K562 (cell line): Measurements from ENCODE around the gene RREB1. TPM values are rescaled to one million over a fixed set of nuclear protein-coding genes. Genes with fewer than 3 reads are reported as not detected.

Experiments used
- ATAC-seq: fragments of 200-7000 bp; cut with Tn5 transposase; 3 replicates; pipeline ENCODE4 v1.9.1; 2020; ENCODE audit warnings: moderate library complexity
- BruUV-seq: library from RNA; stranded (reverse); fragments of 400-500 nt; replicated peaks from 2 replicates; lab custom pipeline; 2021; lab: Mats Ljungman, UMichigan
- CTCF ChIA-PET: fragments of 300-600 bp; formaldehyde crosslinking; extraction: SDS; loops from one replicate; lab custom pipeline; 2021; ENCODE audit warnings: low intra/inter-chr PET ratio; lab: Yijun Ruan, JAX
- POLR2A ChIA-PET: fragments of 300-600, 350-650 bp; sonication (Branson Sonifier 250); formaldehyde crosslinking; extraction: SDS; loops from one replicate; lab custom pipeline; 2021; ENCODE audit warnings: antibody characterized with exemption, inconsistent platforms; lab: Yijun Ruan, JAX
- DNase-seq, 4 experiments: peaks; one replicate each; pipeline versions ENCODE4 v3.0.0 to v3.0.0-alpha.2; 2011 to 2018; ENCODE audit warnings: low spot score in 3 of 4, mixed read lengths in 3 of 4; ENCODE audit errors: extremely low read depth in 1 of 4
- FAIRE-seq: peaks from 2 replicates; lab custom pipeline; 2011; peaks lifted over from hg19 to GRCh38; lab: Jason Lieb, UNC
- H2AFZ ChIP-seq: 2 replicates; pipeline ENCODE4 v1.6.0; 2011; ENCODE audit warnings: low read depth, low read length, control low read depth, inconsistent platforms
- H3K27ac ChIP-seq: fragments of 200-600 bp; 3 replicates; pipeline ENCODE4 v1.8.0; 2011; ENCODE audit warnings: low read depth, mild to moderate bottlenecking, control low read depth, inconsistent platforms, low read length, moderate library complexity, mixed read lengths; ENCODE audit errors: extremely low read depth
- H3K27me3 ChIP-seq, 2 experiments: fragments of 300-600 bp in 1 of 2; 2 replicates in 1 of 2; 3 replicates in 1 of 2; pipeline versions ENCODE4 v1.6.0 to v1.8.0; 2011; ENCODE audit warnings: inconsistent platforms in 2 of 2, low read length in 2 of 2, mild to moderate bottlenecking in 1 of 2, mixed read lengths in 1 of 2, moderate library complexity in 1 of 2; ENCODE audit not compliant: control insufficient read depth in 2 of 2, insufficient read depth in 2 of 2
- H3K36me3 ChIP-seq: fragments of 300-600 bp; 3 replicates; pipeline ENCODE4 v1.8.0; 2011; ENCODE audit warnings: mild to moderate bottlenecking, low read length, inconsistent platforms; ENCODE audit not compliant: control insufficient read depth, insufficient read depth
- H3K4me1 ChIP-seq, 2 experiments: fragments of 200-600 bp in 1 of 2; replicated peaks in 1 of 2; 2 replicates in 1 of 2; 3 replicates in 1 of 2; pipeline versions ENCODE4 v1.5.1 to v1.8.0; 2011; ENCODE audit warnings: inconsistent platforms in 2 of 2, low read length in 2 of 2, mild to moderate bottlenecking in 1 of 2, mixed read lengths in 1 of 2, moderate library complexity in 1 of 2; ENCODE audit not compliant: control insufficient read depth in 2 of 2, insufficient read depth in 2 of 2
- H3K4me2 ChIP-seq: 2 replicates; pipeline ENCODE4 v1.6.1; 2011; ENCODE audit warnings: low read length, control low read depth, inconsistent platforms, mixed read lengths; ENCODE audit not compliant: insufficient read depth
- H3K4me3 ChIP-seq: fragments of 200-600 bp; sonication (generic), shearing (Covaris generic); 2 replicates; pipeline ENCODE4 v1.5.1; 2016; ENCODE audit warnings: control low read depth, inconsistent platforms
- H3K79me2 ChIP-seq: fragments of 200-600 bp; 3 replicates; pipeline ENCODE4 v1.8.0; 2011; ENCODE audit warnings: low read length, inconsistent platforms; ENCODE audit not compliant: control insufficient read depth, insufficient read depth
- H3K9ac ChIP-seq, 2 experiments: 2 replicates each; pipeline versions ENCODE4 v1.6.0 to v1.6.1; 2011; ENCODE audit warnings: low read depth in 2 of 2, low read length in 2 of 2, control low read depth in 1 of 2, inconsistent platforms in 1 of 2, mild to moderate bottlenecking in 1 of 2, mixed read lengths in 1 of 2; ENCODE audit not compliant: insufficient read depth in 1 of 2
- H3K9me1 ChIP-seq: one replicate; pipeline ENCODE4 v1.6.0; 2011; ENCODE audit warnings: inconsistent platforms, mild to moderate bottlenecking, low read length, moderate library complexity; ENCODE audit not compliant: control insufficient read depth, insufficient read depth
- H3K9me3 ChIP-seq: replicated peaks from 2 replicates; pipeline ENCODE4 v1.5.1; 2011; ENCODE audit warnings: low read depth, low read length, inconsistent platforms; ENCODE audit not compliant: control insufficient read depth, insufficient read depth
- H4K20me1 ChIP-seq: replicated peaks from 2 replicates; pipeline ENCODE4 v1.6.1; 2011; ENCODE audit warnings: low read length, inconsistent platforms, mixed read lengths; ENCODE audit not compliant: control insufficient read depth, insufficient read depth
- BRF1 ChIP-seq: IDR thresholded peaks from 3 replicates; pipeline ENCODE4 v1.6.1; 2011; ENCODE audit warnings: borderline replicate concordance, mild to moderate bottlenecking; ENCODE audit not compliant: insufficient read length; ENCODE audit errors: extremely low read depth
- CHD1 ChIP-seq: fragments of 200-600 bp; sonication (generic); IDR thresholded peaks from one replicate; pipeline ENCODE4 v1.6.1; 2012; ENCODE audit warnings: mild to moderate bottlenecking, moderate library complexity, low read length, inconsistent platforms
- HEY1 ChIP-seq: fragments of 250-450 bp; sonication (Bioruptor Pico); IDR thresholded peaks from 2 replicates; pipeline ENCODE4 v1.5.0; 2020; ENCODE audit warnings: mild to moderate bottlenecking, moderate library complexity, borderline replicate concordance
- KDM1A ChIP-seq, 2 experiments: fragments of 450-650 bp; IDR thresholded peaks; 2 replicates each; pipeline ENCODE4 v1.6.1; 2016; ENCODE audit warnings: mild to moderate bottlenecking in 2 of 2
- NCOR1 ChIP-seq: fragments of 450-650 bp; IDR thresholded peaks from 2 replicates; pipeline ENCODE4 v1.6.1; 2016; ENCODE audit warnings: mild to moderate bottlenecking, moderate library complexity
- NEUROD1 ChIP-seq: fragments of 150-350 bp; IDR thresholded peaks from 2 replicates; pipeline ENCODE4 v1.6.1; 2014; ENCODE audit warnings: borderline replicate concordance, low read length, low read depth; ENCODE audit not compliant: partially characterized antibody
- PHB2 ChIP-seq: fragments of 450-650 bp; IDR thresholded peaks from 2 replicates; pipeline ENCODE4 v1.6.1; 2017; ENCODE audit warnings: low read depth
- PRPF4 ChIP-seq: fragments of 200-400 bp; formaldehyde crosslinking; IDR thresholded peaks from one replicate; pipeline ENCODE4 v1.6.1; 2017; ENCODE audit warnings: low read length, low read depth, mild to moderate bottlenecking; ENCODE audit not compliant: insufficient read depth, poor library complexity, severe bottlenecking
- SAFB2 ChIP-seq: fragments of 200-400 bp; formaldehyde crosslinking; IDR thresholded peaks from 2 replicates; pipeline ENCODE4 v1.6.1; 2018; ENCODE audit warnings: borderline replicate concordance, low read length, low read depth, moderate library complexity; ENCODE audit not compliant: severe bottlenecking
- SIX5 ChIP-seq, 2 experiments: IDR thresholded peaks; 2 replicates each; pipeline ENCODE4 v1.6.1; 2011; ENCODE audit warnings: low read length in 2 of 2, borderline replicate concordance in 1 of 2, low read depth in 1 of 2, mild to moderate bottlenecking in 1 of 2, moderate library complexity in 1 of 2; ENCODE audit not compliant: insufficient read depth in 1 of 2
- TEAD4 ChIP-seq, 2 experiments: sonication (generic) in 1 of 2; formaldehyde crosslinking in 1 of 2; IDR thresholded peaks; 2 replicates each; pipeline versions ENCODE4 v1.6.1 to v1.8.0; 2012 to 2022; ENCODE audit warnings: borderline replicate concordance in 1 of 2, inconsistent platforms in 1 of 2, low read length in 1 of 2, mild to moderate bottlenecking in 1 of 2, missing genetic modification reagents in 1 of 2
- XRCC3 ChIP-seq: fragments of 450-650 bp; IDR thresholded peaks from 2 replicates; pipeline ENCODE4 v1.6.1; 2017; ENCODE audit warnings: mild to moderate bottlenecking, moderate library complexity
- ZNF717 ChIP-seq: fragments of 250-450 bp; sonication (Bioruptor Pico); IDR thresholded peaks from 2 replicates; pipeline ENCODE4 v1.5.0; 2021
- ZSCAN29 ChIP-seq: fragments of 450-650 bp; IDR thresholded peaks from 2 replicates; pipeline ENCODE4 v1.6.1; 2017
- WGBS: fragments of 100-300 bp; shearing (Covaris generic); methylation state at CpG from one replicate; pipeline ENCODE4 v1.1.6; 2016; ENCODE audit warnings: low coverage, mixed read lengths; ENCODE audit not compliant: insufficient coverage; ENCODE audit errors: missing lambda C conversion rate; 5-methylcytosine and 5-hydroxymethylcytosine counted together
- in situ Hi-C: fragments of 300-500 bp; cut with MboI; formaldehyde crosslinking; loops from 4 replicates; pipeline ENCODE4 v1.15.0; 2018; ENCODE audit warnings: inconsistent platforms, mixed read lengths
- intact Hi-C: fragments of 100-400 bp; cut with micrococcal nuclease; formaldehyde crosslinking; loops from 2 replicates; pipeline ENCODE4 v1.14.2; 2022
- polyA plus RNA-seq, 8 experiments: library from polyadenylated mRNA; depleted of rRNA in 4 of 8; stranded (reverse) in 5 of 8; unstranded in 3 of 8; fragments of >200 nt; fragmentation: Nextera tagmentation in 2 of 8; fragmentation: Illumina TruSeq in 1 of 8; extraction: Ambion mirVana in 2 of 8; extraction: Trizol in 1 of 8; gene quantifications; 2 replicates each; pipeline versions ENCODE4 v1.2.1 to v1.2.3, GENCODE V29; 2011 to 2014; ENCODE audit warnings: inconsistent platforms in 1 of 8, missing spikeins in 1 of 8
- total RNA-seq, 7 experiments: library from RNA; depleted of rRNA in 6 of 7; stranded (reverse); fragments of >200 nt in 6 of 7; fragmentation: Illumina TruSeq in 2 of 7; extraction: Trizol in 2 of 7; gene quantifications; 2 replicates each; pipeline versions ENCODE4 v1.2.1 to v1.2.3, GENCODE V29; 2011 to 2021; ENCODE audit warnings: low replicate concordance in 1 of 7
- TF ChIP-seq, protein P1 (sequence below): fragments of 450-650 bp; formaldehyde crosslinking; IDR thresholded peaks from 2 replicates; pipeline ENCODE4 v1.4.0; 2022; ENCODE audit warnings: mild to moderate bottlenecking, moderate library complexity
- TF ChIP-seq, protein P2 (sequence below): fragments of 200-800 bp; sonication (Bioruptor generic); IDR thresholded peaks from 2 replicates; pipeline ENCODE4 v1.6.1; 2017; ENCODE audit warnings: missing genetic modification characterization, missing compliant biosample characterization
- TF ChIP-seq, protein P3 (sequence below): fragments of 450-650 bp; formaldehyde crosslinking; IDR thresholded peaks from 2 replicates; pipeline ENCODE4 v1.4.0; 2020; ENCODE audit warnings: mild to moderate bottlenecking, moderate library complexity

Gene RREB1
- total and polyA plus RNA-seq, 9 of the 15 experiments (the other 6 are each of a cell fraction or from before 2014, with no cell fraction given): 3.3 to 64.2 (median 19.3) TPM

DNA sequence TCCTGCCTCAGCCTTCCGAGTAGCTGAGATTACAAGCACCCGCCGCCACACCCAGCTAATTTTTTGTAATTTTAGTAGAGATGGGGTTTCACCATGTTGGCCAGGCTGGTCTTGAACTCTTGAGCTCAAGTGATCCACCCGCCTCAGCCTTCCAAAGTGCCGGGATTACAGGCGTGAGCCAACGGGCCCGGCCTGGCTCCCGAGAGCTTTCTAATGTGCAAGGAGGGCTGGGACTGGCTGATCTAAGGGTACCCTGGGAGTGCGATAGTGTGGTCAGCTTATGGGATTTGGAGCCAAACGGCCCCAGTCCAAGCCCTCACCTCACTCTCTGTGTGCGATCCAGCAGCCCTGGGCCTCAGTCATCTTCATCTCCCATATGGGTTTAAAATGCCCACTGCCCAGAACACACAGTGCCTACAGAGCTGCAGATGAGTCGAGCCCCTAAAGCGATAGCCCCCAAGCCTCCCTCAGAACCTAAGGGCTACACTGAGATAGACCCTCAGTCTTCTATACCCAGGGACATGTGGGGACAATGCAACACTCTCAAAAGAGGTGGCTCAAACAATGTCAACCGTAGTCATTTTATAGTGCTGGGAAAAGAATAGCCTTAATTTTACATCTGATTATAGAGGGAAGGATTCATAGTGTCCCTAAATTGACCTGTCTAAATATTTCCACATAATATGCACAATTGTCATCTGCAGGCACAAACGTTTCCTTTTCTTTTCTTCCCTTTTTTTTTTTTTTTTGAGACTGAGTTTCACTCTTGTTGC is 155.2 kb downstream of the RREB1 start:
- CTCF ChIA-PET: no interaction called here
- TF ChIP-seq NEUROD1 (no peak), SAFB2 (no peak), KDM1A (IDR thresholded peaks at IDR 0.05) (no peak), NCOR1 (no peak), PRPF4 (no peak), XRCC3 (no peak), PHB2 (no peak), BRF1 (no peak), SIX5 (IDR thresholded peaks at IDR 0.05; ENCODE audit: borderline replicate concordance in 1 of 2, insufficient read depth in 1 of 2, low read depth in 1 of 2, low read length in 2 of 2) (no peak), ZSCAN29 (no peak), TEAD4 (IDR thresholded peaks at IDR 0.05; ENCODE audit: low read length) (no peak), TEAD4 (CRISPR knock-in tag; IDR thresholded peaks at IDR 0.05; ENCODE audit: borderline replicate concordance) (no peak), ZNF717 (CRISPR knock-in tag) (no peak), HEY1 (no peak), CHD1 (no peak)
- TF ChIP-seq, protein P1, sequence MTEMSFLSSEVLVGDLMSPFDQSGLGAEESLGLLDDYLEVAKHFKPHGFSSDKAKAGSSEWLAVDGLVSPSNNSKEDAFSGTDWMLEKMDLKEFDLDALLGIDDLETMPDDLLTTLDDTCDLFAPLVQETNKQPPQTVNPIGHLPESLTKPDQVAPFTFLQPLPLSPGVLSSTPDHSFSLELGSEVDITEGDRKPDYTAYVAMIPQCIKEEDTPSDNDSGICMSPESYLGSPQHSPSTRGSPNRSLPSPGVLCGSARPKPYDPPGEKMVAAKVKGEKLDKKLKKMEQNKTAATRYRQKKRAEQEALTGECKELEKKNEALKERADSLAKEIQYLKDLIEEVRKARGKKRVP (CRISPR knock-in tag): no peak
- TF ChIP-seq, protein P2, sequence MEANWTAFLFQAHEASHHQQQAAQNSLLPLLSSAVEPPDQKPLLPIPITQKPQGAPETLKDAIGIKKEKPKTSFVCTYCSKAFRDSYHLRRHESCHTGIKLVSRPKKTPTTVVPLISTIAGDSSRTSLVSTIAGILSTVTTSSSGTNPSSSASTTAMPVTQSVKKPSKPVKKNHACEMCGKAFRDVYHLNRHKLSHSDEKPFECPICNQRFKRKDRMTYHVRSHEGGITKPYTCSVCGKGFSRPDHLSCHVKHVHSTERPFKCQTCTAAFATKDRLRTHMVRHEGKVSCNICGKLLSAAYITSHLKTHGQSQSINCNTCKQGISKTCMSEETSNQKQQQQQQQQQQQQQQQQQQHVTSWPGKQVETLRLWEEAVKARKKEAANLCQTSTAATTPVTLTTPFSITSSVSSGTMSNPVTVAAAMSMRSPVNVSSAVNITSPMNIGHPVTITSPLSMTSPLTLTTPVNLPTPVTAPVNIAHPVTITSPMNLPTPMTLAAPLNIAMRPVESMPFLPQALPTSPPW (CRISPR knock-in tag): no peak
- TF ChIP-seq, protein P3, sequence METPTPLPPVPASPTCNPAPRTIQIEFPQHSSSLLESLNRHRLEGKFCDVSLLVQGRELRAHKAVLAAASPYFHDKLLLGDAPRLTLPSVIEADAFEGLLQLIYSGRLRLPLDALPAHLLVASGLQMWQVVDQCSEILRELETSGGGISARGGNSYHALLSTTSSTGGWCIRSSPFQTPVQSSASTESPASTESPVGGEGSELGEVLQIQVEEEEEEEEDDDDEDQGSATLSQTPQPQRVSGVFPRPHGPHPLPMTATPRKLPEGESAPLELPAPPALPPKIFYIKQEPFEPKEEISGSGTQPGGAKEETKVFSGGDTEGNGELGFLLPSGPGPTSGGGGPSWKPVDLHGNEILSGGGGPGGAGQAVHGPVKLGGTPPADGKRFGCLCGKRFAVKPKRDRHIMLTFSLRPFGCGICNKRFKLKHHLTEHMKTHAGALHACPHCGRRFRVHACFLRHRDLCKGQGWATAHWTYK: no peak

More for the DNA sequence above, 155.2 kb downstream of the RREB1 start:
- POLR2A ChIA-PET: interaction anchor here (0.6 to 0.8 kb wide), 4 partner anchors 19 to 509 kb away, joined by 3 read pairs; partner anchors contain the start of genes CAGE1 and RIOK1
- Histone ChIP-seq H3K4me1 (peaks cover 19 to 32% of the 10 kb centered on the region in 2 experiments), H3K36me3 (no peaks in the 10 kb centered on the region), H3K4me2 (no peak overlapping the region), H3K27ac (no peak overlapping the region), H3K4me3 (no peak overlapping the region), H3K79me2 (no peaks in the 10 kb centered on the region), H2AFZ (no peak overlapping the region), H3K9me3 (no peaks in the 10 kb centered on the region; the same call in 1 of the 2 replicates), H4K20me1 (no peaks in the 10 kb centered on the region), H3K9me1 (no peaks in the 10 kb centered on the region), H3K27me3 (peaks cover 14 to 22% of the 10 kb centered on the region in 2 experiments; a peak in 4 of 5 replicates), H3K9ac (peak overlapping the region in 1 of 2 experiments; percentile 43; a peak in 1 of 4 replicates)
- in situ Hi-C loops (no loop called here), intact Hi-C loops (no loop called here)
- no peak for FAIRE-seq
- ATAC-seq: no peak
- no peak for DNase-seq
- WGBS: 69% methylated on average over 14 of the region's 16 CpGs
- no TSS peak for BruUV-seq
